Activated T-cell treated with anti-CD3 and anti-CD28 coated beads for 24 hours (primary cell): Measurements from ENCODE around the gene NUP35.

Experiments used
- DNase-seq: peaks from one replicate; pipeline ENCODE4 v3.0.0-alpha.2; 2020; ENCODE audit warnings: low read depth

Gene NUP35, protein sequence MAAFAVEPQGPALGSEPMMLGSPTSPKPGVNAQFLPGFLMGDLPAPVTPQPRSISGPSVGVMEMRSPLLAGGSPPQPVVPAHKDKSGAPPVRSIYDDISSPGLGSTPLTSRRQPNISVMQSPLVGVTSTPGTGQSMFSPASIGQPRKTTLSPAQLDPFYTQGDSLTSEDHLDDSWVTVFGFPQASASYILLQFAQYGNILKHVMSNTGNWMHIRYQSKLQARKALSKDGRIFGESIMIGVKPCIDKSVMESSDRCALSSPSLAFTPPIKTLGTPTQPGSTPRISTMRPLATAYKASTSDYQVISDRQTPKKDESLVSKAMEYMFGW

DNA sequence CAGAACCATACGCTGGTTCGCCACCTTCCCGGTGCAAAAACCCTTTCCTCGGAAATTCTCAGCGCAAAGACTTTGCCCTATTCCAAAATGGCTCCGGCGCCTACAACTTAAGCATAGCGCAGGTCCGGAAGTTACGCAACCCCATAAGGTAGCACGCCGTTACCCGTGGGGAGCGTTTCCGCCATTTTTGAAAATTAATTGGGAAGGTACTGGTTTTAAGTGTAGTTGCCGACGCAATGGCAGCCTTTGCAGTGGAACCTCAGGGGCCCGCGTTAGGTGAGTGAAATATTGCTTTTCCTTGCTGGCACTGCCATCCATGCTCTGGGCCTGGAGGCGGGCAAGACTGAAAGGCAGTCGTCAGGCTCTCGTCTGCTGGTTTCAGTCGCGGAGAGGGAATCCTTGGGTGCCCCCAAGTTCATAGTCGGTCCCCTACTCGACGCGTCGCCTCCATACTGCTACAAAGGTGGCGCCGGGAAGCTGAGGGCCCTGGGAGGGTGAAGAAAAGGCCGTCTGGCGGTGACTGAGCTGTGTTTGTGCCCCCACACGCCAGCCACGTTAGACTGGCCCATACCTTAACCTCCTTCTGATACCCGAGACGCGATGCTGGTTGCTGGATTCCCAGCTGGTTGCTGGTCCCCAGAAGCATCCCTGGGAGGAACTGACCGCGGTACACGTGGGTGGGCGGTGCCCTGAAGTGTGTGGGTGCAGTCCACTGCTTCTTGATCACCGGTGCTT, at the start of gene NUP35:
Gene NUP35, plus strand, starts transcription at position 222 of the 735 bp plus-strand sequence. Its CDS starts 15 bp downstream, at position 237.
- peak; percentile 80 for DNase-seq

DNA sequence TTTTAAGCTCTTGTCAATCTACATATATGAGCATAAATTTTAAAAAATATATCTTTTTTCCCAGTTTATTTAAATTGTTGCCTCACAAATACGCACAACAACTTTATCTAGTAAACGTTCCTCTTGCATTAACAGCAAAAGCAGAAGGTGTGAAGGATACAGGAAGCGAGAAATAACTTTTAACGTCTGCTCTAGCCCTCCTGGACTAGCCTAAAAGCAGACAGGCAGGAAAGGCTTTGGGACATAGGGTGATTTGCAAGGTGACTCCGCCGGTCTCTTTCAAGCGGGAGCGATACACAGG, 46.1 kb upstream of the NUP35 start:
- DNase-seq: no peak

GRCh38 chr2:183078464-183079138, 45.6 kb upstream of the NUP35 start, which contains the start of gene DUSP19:
TSS of gene DUSP19 (plus strand) at chr2:183078747. CDS start at chr2:183078934, 187 bp downstream.
- DNase-seq: peak; percentile 83

- DNase-seq: no peak
Measured at GRCh38 chr2:183079139-183079775, 45.0 kb upstream of the NUP35 start.

DNA sequence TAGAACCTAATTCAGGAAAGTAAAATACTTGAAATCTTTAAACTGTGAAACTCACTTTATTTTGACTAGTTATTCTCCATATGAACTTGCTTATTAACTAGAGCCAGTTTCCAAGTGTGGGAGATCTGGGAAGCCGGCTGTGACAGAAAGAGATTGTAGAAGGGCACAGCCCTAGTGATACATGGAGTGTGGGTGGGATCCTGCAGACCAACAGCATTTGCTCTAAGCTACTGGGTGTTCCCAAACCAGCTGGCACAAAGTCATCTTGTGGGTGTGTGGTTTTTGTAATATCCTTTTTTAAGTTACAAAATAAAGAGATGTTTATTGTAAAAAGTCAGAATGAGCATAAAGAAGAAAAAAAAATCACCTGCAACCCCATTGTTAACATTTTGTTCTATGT, 42.3 kb upstream of the NUP35 start:
- no peak for DNase-seq

DNA sequence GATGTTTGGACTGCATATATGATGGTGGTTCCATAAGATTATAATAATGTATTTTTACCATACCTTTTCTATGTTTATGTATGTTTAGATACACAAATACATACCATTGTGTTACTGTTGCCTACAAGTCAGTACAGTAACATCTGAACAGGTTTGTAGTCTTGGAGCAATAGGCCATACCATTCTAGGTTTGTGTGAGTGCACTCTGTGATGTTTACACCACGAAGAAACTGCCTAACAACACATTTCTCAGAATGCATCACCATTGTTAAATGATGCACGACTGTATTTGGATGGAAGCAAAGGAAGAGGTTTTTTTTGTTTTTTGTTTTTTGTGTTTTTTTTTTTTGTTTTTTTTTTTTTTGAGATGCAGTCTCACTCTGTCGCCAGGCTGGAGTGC, 36.2 kb upstream of the NUP35 start:
- no peak for DNase-seq

DNA sequence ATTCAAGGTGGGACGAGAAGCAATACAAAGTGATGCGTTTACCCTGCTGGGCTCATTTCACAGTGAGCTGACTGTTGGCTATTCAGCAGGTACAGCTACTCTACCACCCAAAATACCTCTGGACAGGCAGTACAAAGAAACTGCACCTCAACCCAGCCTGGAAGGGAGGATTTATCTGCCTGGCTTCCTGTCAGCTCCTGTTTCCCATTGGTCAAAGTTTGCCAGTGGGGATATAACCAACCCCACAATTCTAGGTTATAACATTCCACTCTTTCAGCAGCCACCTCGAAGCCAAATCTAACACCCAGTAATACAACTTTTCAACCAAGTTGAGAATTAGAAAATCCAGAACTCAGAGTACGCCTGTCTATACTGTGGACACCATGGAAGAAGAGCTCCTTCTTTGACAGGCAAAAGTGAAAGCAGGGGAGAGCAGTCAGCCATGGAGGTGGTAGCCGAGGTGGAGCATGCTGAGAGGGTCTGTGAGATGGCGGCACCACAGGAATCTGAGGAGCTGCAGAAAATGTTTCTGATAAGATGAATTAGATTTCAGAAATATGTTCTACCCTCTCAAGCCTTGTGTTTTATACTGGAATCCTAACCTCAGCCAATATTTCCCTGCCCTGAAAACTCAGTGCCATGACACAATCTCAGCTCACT, 34.9 kb upstream of the NUP35 start:
- no peak for DNase-seq

GRCh38 chr2:183091318-183091953, 32.8 kb upstream of the NUP35 start:
- DNase-seq: no peak

- no peak for DNase-seq
Measured at GRCh38 chr2:183091954-183092345, 32.3 kb upstream of the NUP35 start.

DNA sequence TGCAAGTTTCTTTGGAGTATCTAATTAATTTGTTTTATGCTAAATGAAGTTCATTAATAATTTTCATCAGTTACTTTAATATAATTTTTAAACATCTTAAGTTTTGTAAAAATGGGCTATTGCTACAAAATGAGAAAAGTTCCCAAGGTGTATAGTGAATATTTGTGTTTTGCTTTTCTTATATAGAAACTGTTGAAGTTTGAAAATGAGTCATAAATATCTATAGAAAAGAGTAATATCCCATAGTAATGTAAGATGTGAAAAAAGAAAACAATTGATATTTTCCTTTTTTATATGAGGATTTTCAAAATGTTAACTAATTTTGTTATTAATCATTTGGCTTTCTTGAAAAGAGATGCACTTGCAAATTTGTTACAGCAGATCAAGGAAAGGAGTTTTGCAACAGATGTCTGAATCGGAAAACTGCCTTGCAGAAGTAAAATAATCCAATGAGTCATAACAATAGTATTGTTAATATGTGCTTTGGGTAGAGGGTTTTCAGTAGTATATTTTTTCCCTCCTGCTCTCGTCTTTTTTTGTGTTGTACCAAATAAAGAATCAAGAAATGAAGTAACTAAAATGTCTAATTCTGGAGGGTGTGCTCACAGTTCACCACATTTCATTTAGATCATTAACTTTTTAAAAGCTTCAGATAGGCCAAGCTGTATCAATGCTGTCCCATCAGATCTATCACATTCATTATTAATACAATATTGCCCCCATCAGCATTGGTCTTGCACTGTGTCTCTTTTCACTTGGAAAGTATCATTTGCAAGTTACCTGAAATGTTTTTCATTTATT, 30.2 kb upstream of the NUP35 start:
- no peak for DNase-seq

- no peak for DNase-seq
Measured at GRCh38 chr2:183105402-183106134, 18.7 kb upstream of the NUP35 start.

GRCh38 chr2:183112577-183112976, 11.7 kb upstream of the NUP35 start:
- DNase-seq: no peak

DNA sequence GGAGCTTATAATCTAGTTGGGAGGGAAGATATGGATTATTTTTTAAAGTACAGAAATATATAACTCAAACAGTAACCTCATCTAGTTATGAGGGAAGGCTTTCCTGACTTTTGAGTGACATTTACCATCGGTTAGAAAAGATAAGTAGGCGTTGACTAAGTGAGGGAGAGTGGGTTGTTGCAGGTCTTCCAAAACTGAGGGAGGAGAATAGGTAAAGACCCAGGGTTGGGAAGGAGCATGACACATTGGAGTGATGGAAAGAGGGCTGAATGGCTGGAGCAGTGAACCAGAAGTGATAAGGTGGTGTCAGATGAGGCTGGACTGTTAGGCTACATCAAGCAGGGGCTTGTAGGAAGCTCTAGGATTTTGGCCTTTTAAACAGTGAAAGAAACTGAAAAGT, 10.6 kb upstream of the NUP35 start:
- no peak for DNase-seq

DNA sequence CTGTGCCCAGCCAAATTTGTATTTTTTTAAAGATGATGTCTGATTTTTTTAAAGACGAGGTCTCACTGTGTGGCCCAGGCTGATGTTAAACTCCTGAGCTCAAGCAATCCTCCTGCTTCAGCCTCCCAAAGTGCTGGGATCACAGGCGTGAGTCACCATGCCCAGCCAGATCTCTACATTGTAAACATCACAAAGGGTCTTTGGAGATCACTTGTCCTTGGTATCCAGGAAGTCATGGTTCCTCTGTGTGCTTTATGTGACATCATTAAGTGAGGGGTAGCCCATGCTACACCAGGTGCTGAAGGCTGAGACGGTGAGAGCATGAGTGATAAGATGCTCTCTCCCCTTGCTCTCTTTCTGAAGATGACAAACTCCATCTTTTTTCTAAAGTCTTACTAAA, 7.0 kb upstream of the NUP35 start:
- no peak for DNase-seq

- no peak for DNase-seq
Measured at GRCh38 chr2:183123117-183123958, 905 bp upstream of the NUP35 start.

- no peak for DNase-seq
Measured at GRCh38 chr2:183123959-183124221, 353 bp upstream of the NUP35 start.

- no peak for DNase-seq
Measured at GRCh38 chr2:183124957-183125255, 663 bp downstream of the NUP35 start.

DNA sequence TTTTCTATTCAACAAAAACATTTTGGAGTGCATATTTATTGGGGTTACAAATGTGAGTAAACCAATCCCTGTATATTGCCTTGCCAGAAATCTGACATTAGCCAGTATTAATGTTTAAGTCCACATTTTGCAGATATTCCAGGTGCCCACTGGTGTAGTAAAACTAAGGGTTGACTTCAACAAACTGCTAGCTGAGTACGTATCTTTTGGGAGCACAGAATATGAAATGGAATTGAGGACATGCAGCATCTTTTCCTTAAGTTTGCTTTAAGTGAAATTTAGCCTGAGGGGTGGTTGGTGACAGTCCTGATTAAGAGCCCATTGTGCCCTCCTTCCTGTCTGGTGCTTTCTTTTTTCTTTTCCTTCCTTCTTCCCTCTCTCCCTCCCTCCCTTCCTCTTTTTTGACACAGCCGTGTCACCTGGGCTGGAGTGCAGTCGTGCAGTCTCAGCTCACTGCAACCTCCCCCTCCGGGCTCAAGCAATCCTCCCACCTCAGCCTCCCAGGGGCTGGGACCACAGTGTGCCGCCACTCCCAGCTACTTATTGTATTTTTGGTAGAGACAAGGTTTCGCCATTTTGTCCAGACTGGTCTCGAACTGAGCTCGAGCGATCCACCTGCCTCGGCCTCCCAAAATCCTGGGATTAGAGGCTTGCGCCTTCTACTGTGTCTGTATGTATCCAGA, 1.6 kb downstream of the NUP35 start:
- no peak for DNase-seq

GRCh38 chr2:183126635-183127034, 2.4 kb downstream of the NUP35 start:
- no peak for DNase-seq
